ENCODE measurements around the gene NOP56. TPM values are rescaled to one million over a fixed set of nuclear protein-coding genes. Genes with fewer than 3 reads are reported as not detected.

The NOP56 gene
- total and polyA plus RNA-seq, 2 of the 4 experiments (the other 2 are of a cell fraction) = 189 to 231 TPM

GRCh38 chr20:2656471-2657117, 4.2 kb downstream of the NOP56 start:
- H3K14ac ChIP-seq (replicated peaks; ENCODE audit: low read depth, low read length) = no peak overlapping the region
- H2AK9ac ChIP-seq (replicated peaks; ENCODE audit: low read depth, low read length, poor library complexity) = peak overlapping the region; percentile 75
- H2BK120ac ChIP-seq (ENCODE audit: low read depth, low read length) = no peak overlapping the region
- no peak overlapping the region for H3K18ac ChIP-seq (ENCODE audit: low read depth, low read length)
- no peak for DNase-seq
- BruUV-seq (replicated peaks) = no TSS peak
- H3K56ac ChIP-seq (ENCODE audit: extremely low read depth, insufficient read depth, low read length) = no peak overlapping the region
- TF ChIP-seq FOS (IDR thresholded peaks at IDR 0.05; ENCODE audit: low read depth, low read length) (no peak), ELK1 (IDR thresholded peaks at IDR 0.05; ENCODE audit: borderline replicate concordance, low read depth, low read length) (no peak), CEBPB (IDR thresholded peaks at IDR 0.05; ENCODE audit: low read depth, low read length) (no peak), MXI1 (IDR thresholded peaks at IDR 0.05; ENCODE audit: borderline replicate concordance, low read depth, low read length) (no peak), NFE2L2 (IDR thresholded peaks at IDR 0.05; ENCODE audit: low read depth, low read length) (no peak), RFX5 (IDR thresholded peaks at IDR 0.05; ENCODE audit: low read depth, low read length) (no peak), RCOR1 (IDR thresholded peaks at IDR 0.05; ENCODE audit: insufficient replicate concordance, low read length) (no peak), USF2 (IDR thresholded peaks at IDR 0.05; ENCODE audit: low read depth, low read length) (no peak), SMC3 (IDR thresholded peaks at IDR 0.05; ENCODE audit: low read depth, low read length) (no peak), RAD21 (IDR thresholded peaks at IDR 0.05; ENCODE audit: low read length) (no peak), CHD1 (IDR thresholded peaks at IDR 0.05; ENCODE audit: low read depth, low read length) (no peak), MAFK (IDR thresholded peaks at IDR 0.05; ENCODE audit: low read depth, low read length) (no peak), POLR2A (IDR thresholded peaks at IDR 0.05; ENCODE audit: low read depth, low read length) (no peak), BHLHE40 (IDR thresholded peaks at IDR 0.05; ENCODE audit: low read depth, low read length) (no peak)
- dilution Hi-C loops (cut with HindIII; ENCODE audit: low sequenced_read_pairs, unreplicated experiment) (no loop called here), intact Hi-C loops (cut with micrococcal nuclease) (no loop called here), in situ Hi-C loops (cut with MboI; ENCODE audit: low sequenced_read_pairs) (no loop called here)
- no peak overlapping the region for H3K9ac ChIP-seq (ENCODE audit: low read depth, low read length)
- no peak overlapping the region for H2BK20ac ChIP-seq (ENCODE audit: low read depth, low read length)
- H3K23ac ChIP-seq (ENCODE audit: low read depth, low read length) = no peak overlapping the region
- no peak overlapping the region for H3K4me2 ChIP-seq (ENCODE audit: low read depth, low read length)
- H4K20me1 ChIP-seq (ENCODE audit: insufficient read depth, low read length) = peaks cover 57% of the 10 kb centered on the region
- ChIA-PET CTCF (no interaction called here), POLR2A (ENCODE audit: unreplicated experiment) (no interaction called here)
- H3K9me3 ChIP-seq (ENCODE audit: control insufficient read depth, insufficient read depth, low read length) = no peaks in the 10 kb centered on the region
- no peak overlapping the region for H2BK15ac ChIP-seq (ENCODE audit: low read depth, low read length)
- H4K91ac ChIP-seq (ENCODE audit: insufficient read depth, low read depth, low read length) = no peak overlapping the region
- peaks cover 70% of the 10 kb centered on the region for H3K36me3 ChIP-seq (ENCODE audit: control insufficient read depth, insufficient read depth, low read length)
- no peaks in the 10 kb centered on the region for H3K27me3 ChIP-seq (ENCODE audit: control insufficient read depth, insufficient read depth, low read length)
- no peak overlapping the region for H4K5ac ChIP-seq (ENCODE audit: low read depth, low read length)
- H2BK5ac ChIP-seq (ENCODE audit: low read depth, low read length, poor library complexity, severe bottlenecking) = no peak overlapping the region
- no peak overlapping the region for H2AK5ac ChIP-seq (ENCODE audit: low read depth, low read length)
- H4K8ac ChIP-seq (ENCODE audit: low read depth in 2 of 2, low read length in 2 of 2) = no peak overlapping the region
- H3K79me1 ChIP-seq (ENCODE audit: low read depth in 1 of 2, low read length in 2 of 2) = peaks cover 26 to 52% of the 10 kb centered on the region in 2 experiments
- ATAC-seq (ENCODE audit: low read depth) = no peak
- H3K4ac ChIP-seq (ENCODE audit: low read depth, low read length) = no peak overlapping the region
- no peak overlapping the region for H3K27ac ChIP-seq (ENCODE audit: insufficient read depth, low read length)
- peaks cover 5% of the 10 kb centered on the region for H3K4me1 ChIP-seq (ENCODE audit: control insufficient read depth, insufficient read depth, low read length)
- WGBS, 2 experiments (ENCODE audit: extremely low coverage in 2 of 2, insufficient read length in 1 of 2) = 100% methylated on average over 1 of the region's 12 CpGs; no CpG with 5 or more reads in 1 of the 2 experiments
- no peak overlapping the region for H2AFZ ChIP-seq (replicated peaks; ENCODE audit: low read length, poor library complexity)
- peaks cover 13% of the 10 kb centered on the region for H3K9me1 ChIP-seq (ENCODE audit: insufficient read depth, low read length)
- no peak overlapping the region for H3K4me3 ChIP-seq (ENCODE audit: insufficient read depth, low read depth, low read length)
